Loucy (cell line): ENCODE results near the gene RPS16.

Experiments used
- H2AFZ ChIP-seq: fragments of 200-600 bp; sonication (generic); 2 replicates; pipeline ENCODE4 v1.6.0; 2016; ENCODE audit warnings: antibody characterized with exemption, mild to moderate bottlenecking, low read length, moderate library complexity
- H3F3A ChIP-seq: fragments of 200-600 bp; 2 replicates; pipeline ENCODE4 v1.6.0; 2016; ENCODE audit warnings: antibody characterized with exemption, low read depth, mild to moderate bottlenecking
- H3K27me3 ChIP-seq: fragments of 200-600 bp; sonication (generic); 2 replicates; pipeline ENCODE4 v1.6.1; 2014; ENCODE audit warnings: low read length, mild to moderate bottlenecking; ENCODE audit not compliant: insufficient read depth, poor library complexity, severe bottlenecking
- H3K36me3 ChIP-seq: fragments of 200-600 bp; sonication (generic); 2 replicates; pipeline ENCODE4 v1.6.1; 2016; ENCODE audit warnings: low read length; ENCODE audit not compliant: insufficient read depth
- H3K4me1 ChIP-seq: fragments of 200-600 bp; sonication (generic); 2 replicates; pipeline ENCODE4 v1.5.1; 2014; ENCODE audit warnings: low read length, mild to moderate bottlenecking; ENCODE audit not compliant: insufficient read depth, poor library complexity, severe bottlenecking
- H3K4me2 ChIP-seq: fragments of 200-600 bp; sonication (generic); 2 replicates; pipeline ENCODE4 v1.6.0; 2014; ENCODE audit warnings: antibody characterized with exemption, low read length, low read depth, mild to moderate bottlenecking; ENCODE audit not compliant: poor library complexity, severe bottlenecking
- H3K4me3 ChIP-seq: fragments of 200-600 bp; sonication (generic); 2 replicates; pipeline ENCODE4 v1.5.1; 2014; ENCODE audit warnings: low read length, mild to moderate bottlenecking, mixed read lengths; ENCODE audit not compliant: poor library complexity, severe bottlenecking
- H3K79me2 ChIP-seq: fragments of 200-600 bp; sonication (generic); 2 replicates; pipeline ENCODE4 v1.6.1; 2014; ENCODE audit warnings: low read length; ENCODE audit not compliant: insufficient read depth
- H3K9ac ChIP-seq: fragments of 200-600 bp; sonication (generic); 2 replicates; pipeline ENCODE4 v1.6.0; 2014; ENCODE audit warnings: mild to moderate bottlenecking, low read depth, low read length, moderate library complexity; ENCODE audit not compliant: poor library complexity, severe bottlenecking
- H3K9me2 ChIP-seq: fragments of 200-600 bp; sonication (generic); replicated peaks from 2 replicates; pipeline ENCODE4 v1.6.1; 2016; ENCODE audit warnings: low read depth, low read length, mixed read lengths
- H3K9me3 ChIP-seq: fragments of 200-600 bp; sonication (generic); 2 replicates; pipeline ENCODE4 v1.6.1; 2014; ENCODE audit warnings: mild to moderate bottlenecking, antibody characterized with exemption, low read length, low read depth; ENCODE audit not compliant: insufficient read depth
- H4K20me1 ChIP-seq: fragments of 200-600 bp; sonication (generic); 2 replicates; pipeline ENCODE4 v1.6.0; 2014; ENCODE audit warnings: antibody characterized with exemption, low read length, mild to moderate bottlenecking; ENCODE audit not compliant: insufficient read depth, poor library complexity, severe bottlenecking
- CTCF ChIP-seq: fragments of 200-600 bp; sonication (generic); conservative IDR thresholded peaks from 2 replicates; pipeline ENCODE4 v1.5.1; 2014; ENCODE audit warnings: mild to moderate bottlenecking, antibody characterized with exemption, low read length
- EZH2phosphoT487 ChIP-seq: fragments of 200-600 bp; IDR thresholded peaks from 2 replicates; pipeline ENCODE4 v1.6.1; 2018; ENCODE audit warnings: antibody characterized with exemption, mild to moderate bottlenecking, moderate library complexity, borderline replicate concordance

Gene RPS16

GRCh38 chr19:39449116-39449797 is 13.5 kb upstream of the RPS16 start:
- peaks cover 92% of the 10 kb centered on the region for H3K79me2 ChIP-seq
- H3K36me3 ChIP-seq = peaks cover 16% of the 10 kb centered on the region; the same call in 1 of the 2 replicates
- peaks cover 38% of the 10 kb centered on the region for H3K4me1 ChIP-seq
- no peaks in the 10 kb centered on the region for H3F3A ChIP-seq
- no peaks in the 10 kb centered on the region for H3K9me3 ChIP-seq
- no peaks in the 10 kb centered on the region for H3K27me3 ChIP-seq
- peak overlapping the region; percentile 56 for H3K9ac ChIP-seq
- no peak overlapping the region for H2AFZ ChIP-seq
- TF ChIP-seq EZH2phosphoT487 (no peak), CTCF (no peak)
- peak overlapping the region; percentile 98 for H3K4me2 ChIP-seq
- peaks cover 55% of the 10 kb centered on the region for H4K20me1 ChIP-seq
- H3K4me3 ChIP-seq = peak overlapping the region; percentile 83
- no peaks in the 10 kb centered on the region for H3K9me2 ChIP-seq

GRCh38 chr19:39448271-39448670 is 12.5 kb upstream of the RPS16 start:
- H4K20me1 ChIP-seq = peaks cover 51% of the 10 kb centered on the region
- H2AFZ ChIP-seq = no peak overlapping the region
- H3K4me2 ChIP-seq = peak overlapping the region; percentile 98
- no peaks in the 10 kb centered on the region for H3K9me3 ChIP-seq
- TF ChIP-seq EZH2phosphoT487 (no peak), CTCF (no peak)
- H3K4me1 ChIP-seq = peaks cover 38% of the 10 kb centered on the region
- peak overlapping the region; percentile 56 for H3K9ac ChIP-seq
- no peaks in the 10 kb centered on the region for H3F3A ChIP-seq
- peak overlapping the region; percentile 83 for H3K4me3 ChIP-seq
- H3K36me3 ChIP-seq = peaks cover 10% of the 10 kb centered on the region; the same call in 1 of the 2 replicates
- H3K79me2 ChIP-seq = peaks cover 91% of the 10 kb centered on the region
- H3K27me3 ChIP-seq = no peaks in the 10 kb centered on the region
- H3K9me2 ChIP-seq = no peaks in the 10 kb centered on the region

GRCh38 chr19:39446365-39447084 is 10.8 kb upstream of the RPS16 start:
- H3F3A ChIP-seq = no peaks in the 10 kb centered on the region
- no peaks in the 10 kb centered on the region for H3K27me3 ChIP-seq
- peak overlapping the region; percentile 98 for H3K4me2 ChIP-seq
- peaks cover 74% of the 10 kb centered on the region for H3K79me2 ChIP-seq
- H2AFZ ChIP-seq = no peak overlapping the region
- H3K4me3 ChIP-seq = peak overlapping the region; percentile 83
- TF ChIP-seq CTCF = no peak
- TF ChIP-seq EZH2phosphoT487 = no peak
- H3K9me3 ChIP-seq = no peaks in the 10 kb centered on the region
- peak overlapping the region; percentile 91 for H3K9ac ChIP-seq
- no peaks in the 10 kb centered on the region for H3K36me3 ChIP-seq
- H4K20me1 ChIP-seq = peaks cover 40% of the 10 kb centered on the region
- H3K9me2 ChIP-seq = no peaks in the 10 kb centered on the region
- H3K4me1 ChIP-seq = peaks cover 38% of the 10 kb centered on the region
